Body of pancreas (tissue), 4 donors: Measurements from ENCODE around the gene RTL10. TPM values are rescaled to one million over a fixed set of nuclear protein-coding genes. Genes with fewer than 3 reads are reported as not detected.

Experiments used
- ATAC-seq: fragments of 150-250 bp; one replicate; pipeline ENCODE4 v1.9.1; 2016
- DNase-seq, 4 donors: peaks; one replicate each; pipeline ENCODE4 v3.0.0-alpha.2; 2019
- H3K27ac ChIP-seq, 4 donors: fragments of 200-600 bp; sonication (generic); 1 replicate in 3 of 4; 2 replicates in 1 of 4; pipeline versions ENCODE4 v1.5.1 to v1.6.1; 2016 to 2019; ENCODE audit warnings: mild to moderate bottlenecking in 1 of 4, mixed read lengths in 1 of 4, moderate library complexity in 1 of 4
- H3K27me3 ChIP-seq, 2 donors: fragments of 200-600 bp; sonication (generic); one replicate each; pipeline ENCODE4 v1.6.0; 2016; ENCODE audit warnings: mild to moderate bottlenecking in 1 of 2
- H3K36me3 ChIP-seq, 2 donors: fragments of 200-600 bp; sonication (generic); replicated peaks in 1 of 2; 2 replicates each; pipeline ENCODE4 v1.5.1; 2016; ENCODE audit warnings: low read depth in 2 of 2; ENCODE audit not compliant: insufficient read depth in 1 of 2
- H3K4me1 ChIP-seq: fragments of 200-600 bp; sonication (generic); one replicate; pipeline ENCODE4 v1.6.0; 2016
- H3K4me3 ChIP-seq, 2 donors: fragments of 200-600 bp; sonication (generic); 1 replicate in 1 of 2; 2 replicates in 1 of 2; pipeline ENCODE4 v1.5.1; 2016 to 2019
- H3K9me3 ChIP-seq, 3 donors: fragments of 200-600 bp; sonication (generic); 1 replicate in 2 of 3; 2 replicates in 1 of 3; pipeline ENCODE4 v1.5.1; 2016
- CTCF ChIP-seq, 7 experiments: fragments of 450-650 bp in 4 of 7; fragments of 200-600 bp in 3 of 7; sonication (generic) in 3 of 7; IDR thresholded peaks; one replicate each; pipeline ENCODE4 v1.5.1; 2016 to 2019; ENCODE audit warnings: antibody characterized with exemption in 7 of 7
- POLR2A ChIP-seq, 3 donors: fragments of 450-650 bp; IDR thresholded peaks; one replicate each; pipeline ENCODE4 v1.6.1; 2016; ENCODE audit warnings: antibody characterized with exemption in 3 of 3, mild to moderate bottlenecking in 2 of 3
- WGBS, 2 donors: methylation state at CpG; one replicate each; pipeline ENCODE4 v1.1.5; 2017; 5-methylcytosine and 5-hydroxymethylcytosine counted together
- intact Hi-C: fragments of 100-400 bp; cut with DNase I; formaldehyde crosslinking; loops from one replicate; pipeline ENCODE4 v1.15.1; 2023
- total RNA-seq, 2 donors: library from RNA; depleted of rRNA; stranded (reverse); fragments of >200 nt; gene quantifications; one replicate each; pipeline ENCODE4 v1.1.0, GENCODE V29; 2016

The RTL10 gene
- 10 to 100 TPM; 10.2 to 14.8 TPM for total RNA-seq

- intact Hi-C loops = no loop called here
- no peaks in the 10 kb centered on the region for H3K27me3 ChIP-seq
- 0% methylated on average over 81 of the region's 81 CpGs; no CpG with 5 or more reads in 1 of the 2 donors for WGBS, 2 donors
Observed at GRCh38 chr22:19854778-19855503, at the start of gene RTL10, which contains the start of gene GNB1L. TSS of gene RTL10 (minus strand) at chr22:19854874. CDS start at chr22:19852261, 2,613 bp downstream. TSS of gene GNB1L (minus strand) at chr22:19854874. CDS start at chr22:19821355, 33,519 bp downstream.

GRCh38 chr22:19904174-19904856 is 49.6 kb upstream of the RTL10 start:
- Histone ChIP-seq H3K4me3 (no peak overlapping the region), H3K4me1 (no peaks in the 10 kb centered on the region), H3K27ac (no peak overlapping the region), H3K9me3 (no peaks in the 10 kb centered on the region), H3K27me3 (no peaks in the 10 kb centered on the region), H3K36me3 (no peaks in the 10 kb centered on the region)
- WGBS, 2 donors = 69 to 88% methylated on average over 8 to 16 of the region's 16 CpGs
- DNase-seq (no peak), ATAC-seq (no peak)
- intact Hi-C loops = no loop called here
- no peak for TF ChIP-seq POLR2A (IDR thresholded peaks at IDR 0.05)

More at GRCh38 chr22:19854778-19855503, at the start of gene RTL10, which contains the start of gene GNB1L:
- H3K27ac ChIP-seq = peak within 1 kb of the TSS; percentile 86 to 95 (median 92)
- no peaks in the 10 kb centered on the region for H3K36me3 ChIP-seq
- peak within 1 kb of the TSS; percentile 52 to 64 for H3K4me3 ChIP-seq
- DNase-seq (peak; percentile 97 to 99 (median 98)), ATAC-seq (peak; percentile 96)
- H3K4me1 ChIP-seq = peaks cover 43% of the 10 kb centered on the region
- peak; percentile 97 for TF ChIP-seq POLR2A (IDR thresholded peaks at IDR 0.05)
- TF ChIP-seq CTCF (IDR thresholded peaks at IDR 0.05) = peak in 3 of 7 experiments; percentile 17 to 32 (median 30)
- H3K9me3 ChIP-seq = no peaks in the 10 kb centered on the region

- Histone ChIP-seq H3K36me3 (no peaks in the 10 kb centered on the region), H3K27ac (no peak overlapping the region), H3K4me3 (no peak overlapping the region), H3K27me3 (no peaks in the 10 kb centered on the region), H3K4me1 (no peaks in the 10 kb centered on the region), H3K9me3 (no peaks in the 10 kb centered on the region)
- DNase-seq = no peak
- no peak for ATAC-seq
- intact Hi-C loops = no loop called here
- no peak for TF ChIP-seq CTCF (IDR thresholded peaks at IDR 0.05)
- TF ChIP-seq POLR2A (IDR thresholded peaks at IDR 0.05) = no peak
- 82 to 90% methylated on average over 11 to 12 of the region's 12 CpGs for WGBS, 2 donors
Observed at GRCh38 chr22:19903513-19903912, 48.8 kb upstream of the RTL10 start.

- ATAC-seq (no peak), DNase-seq (no peak)
- no peaks in the 10 kb centered on the region for H3K9me3 ChIP-seq
- no peak for TF ChIP-seq POLR2A (IDR thresholded peaks at IDR 0.05)
- TF ChIP-seq CTCF (IDR thresholded peaks at IDR 0.05) = no peak
- no peak overlapping the region for H3K4me3 ChIP-seq
- no peaks in the 10 kb centered on the region for H3K27me3 ChIP-seq
- H3K36me3 ChIP-seq = no peaks in the 10 kb centered on the region
- no peaks in the 10 kb centered on the region for H3K4me1 ChIP-seq
- intact Hi-C loops = no loop called here
- H3K27ac ChIP-seq = no peak overlapping the region
- WGBS, 2 donors = 67 to 90% methylated on average over 2 of the region's 9 CpGs
Observed at GRCh38 chr22:19903031-19903430, 48.4 kb upstream of the RTL10 start.

GRCh38 chr22:19902245-19902715 is 47.6 kb upstream of the RTL10 start:
- no peak overlapping the region for H3K27ac ChIP-seq
- no peaks in the 10 kb centered on the region for H3K27me3 ChIP-seq
- no peaks in the 10 kb centered on the region for H3K36me3 ChIP-seq
- H3K4me1 ChIP-seq = no peaks in the 10 kb centered on the region
- no peaks in the 10 kb centered on the region for H3K9me3 ChIP-seq
- no peak for ATAC-seq
- no peak for TF ChIP-seq POLR2A (IDR thresholded peaks at IDR 0.05)
- H3K4me3 ChIP-seq = no peak overlapping the region
- no peak for DNase-seq
- 89 to 92% methylated on average over 3 to 7 of the region's 7 CpGs for WGBS, 2 donors
- intact Hi-C loops = no loop called here
